ENCODE measurements around the gene AURKA. TPM values are rescaled to one million over a fixed set of nuclear protein-coding genes. Genes with fewer than 3 reads are reported as not detected.

AURKA gene
- total and polyA plus RNA-seq, 7 donors: 1.2 to 25.1 (median 3.0) TPM

- WGBS, 2 donors: 16 to 22% methylated on average over 51 of the region's 51 CpGs
- TF ChIP-seq POLR2AphosphoS5 (IDR thresholded peaks at IDR 0.05) (no peak), CTCF (IDR thresholded peaks at IDR 0.05) (no peak), EP300 (IDR thresholded peaks at IDR 0.05) (no peak), POLR2A (IDR thresholded peaks at IDR 0.05) (no peak)
- H3K27me3 ChIP-seq: no peaks in the 10 kb centered on the region
- no peaks in the 10 kb centered on the region for H3K9me3 ChIP-seq
- intact Hi-C loops (cut with DNase I): loop anchor here (2.0 kb wide), 1 partner anchor 33 kb away; the partner anchor contains the start of genes AURKA and CSTF1
- H3K4me3 ChIP-seq: peak overlapping the region; percentile 87 to 100 (median 95)
- DNase-seq: peak; percentile 78
- H3K4me1 ChIP-seq: peaks cover 0 to 34% (median 27%) of the 10 kb centered on the region in 4 donors
- H3K27ac ChIP-seq: peak overlapping the region; percentile 89 to 91 (median 90)
- peaks cover 0 to 4% (median 0%) of the 10 kb centered on the region in 4 donors for H3K36me3 ChIP-seq
Observed at GRCh38 chr20:56359212-56360132, 32.5 kb downstream of the AURKA start.

- peak within 1 kb of the TSS; percentile 87 to 100 (median 95) for H3K4me3 ChIP-seq
- H3K27me3 ChIP-seq: no peaks in the 10 kb centered on the region
- 1% methylated on average over 63 of the region's 63 CpGs for WGBS, 2 donors
- peaks cover 0 to 34% (median 27%) of the 10 kb centered on the region in 4 donors for H3K4me1 ChIP-seq
- intact Hi-C loops (cut with DNase I): loop anchor here (2.0 kb wide), 1 partner anchor 34 kb away; the partner anchor contains the start of genes AURKA and CSTF1
- TF ChIP-seq CTCF (IDR thresholded peaks at IDR 0.05): no peak
- no peak for TF ChIP-seq EP300 (IDR thresholded peaks at IDR 0.05)
- TF ChIP-seq POLR2AphosphoS5 (IDR thresholded peaks at IDR 0.05): peak; percentile 76 to 92 (median 84)
- peak within 1 kb of the TSS; percentile 89 to 91 (median 90) for H3K27ac ChIP-seq
- H3K36me3 ChIP-seq: peaks cover 0 to 4% (median 0%) of the 10 kb centered on the region in 4 donors
- H3K9me3 ChIP-seq: no peaks in the 10 kb centered on the region
- DNase-seq: peak; percentile 94
Observed at GRCh38 chr20:56358600-56359211, 33.3 kb downstream of the AURKA start, which contains the start of gene FAM210B. FAM210B (plus strand) TSS chr20:56358974; CDS start chr20:56359006, 32 bp downstream.

GRCh38 chr20:56358070-56358469, 33.9 kb downstream of the AURKA start:
- intact Hi-C loops (cut with DNase I): loop anchor here (2.0 kb wide), 1 partner anchor 35 kb away; the partner anchor contains the start of genes AURKA and CSTF1
- Histone ChIP-seq H3K4me1 (peaks cover 0 to 31% (median 26%) of the 10 kb centered on the region in 4 donors), H3K4me3 (peak overlapping the region in 3 of 4 donors; percentile 87 to 100 (median 98)), H3K9me3 (no peaks in the 10 kb centered on the region), H3K36me3 (peaks cover 0 to 4% (median 0%) of the 10 kb centered on the region in 4 donors), H3K27me3 (no peaks in the 10 kb centered on the region), H3K27ac (peak overlapping the region; percentile 18 to 91 (median 90))
- no peak for DNase-seq
- no peak for TF ChIP-seq POLR2A (IDR thresholded peaks at IDR 0.05)
- no peak for TF ChIP-seq POLR2AphosphoS5 (IDR thresholded peaks at IDR 0.05)
- no peak for TF ChIP-seq EP300 (IDR thresholded peaks at IDR 0.05)
- 64 to 68% methylated on average over 6 of the region's 6 CpGs for WGBS, 2 donors

- no peak for DNase-seq
- Histone ChIP-seq H3K9me3 (no peaks in the 10 kb centered on the region), H3K4me3 (no peak overlapping the region), H3K27ac (no peak overlapping the region), H3K36me3 (no peaks in the 10 kb centered on the region), H3K27me3 (peaks cover 0 to 4% (median 0%) of the 10 kb centered on the region in 3 donors), H3K4me1 (no peaks in the 10 kb centered on the region)
- WGBS, 2 donors: 87 to 88% methylated on average over 4 of the region's 4 CpGs
- intact Hi-C loops (cut with DNase I): no loop called here
- TF ChIP-seq EP300 (IDR thresholded peaks at IDR 0.05): no peak
- TF ChIP-seq POLR2AphosphoS5 (IDR thresholded peaks at IDR 0.05): no peak
- TF ChIP-seq POLR2A (IDR thresholded peaks at IDR 0.05): no peak
- TF ChIP-seq CTCF (IDR thresholded peaks at IDR 0.05): no peak
Observed at GRCh38 chr20:56353356-56353755, 38.7 kb downstream of the AURKA start.
